Coronary artery (tissue), 2 donors: ENCODE data around the gene ZNF326.

Experiments
- DNase-seq: peaks from one replicate; pipeline ENCODE4 v3.0.0-alpha.2; 2017; ENCODE audit warnings: low spot score
- H3K27ac ChIP-seq, 2 donors: fragments of 200-600 bp; sonication (generic); one replicate each; pipeline ENCODE4 v1.5.1; 2016 to 2019
- H3K4me3 ChIP-seq: fragments of 200-600 bp; sonication (generic); 2 replicates; pipeline ENCODE4 v1.5.1; 2016; ENCODE audit warnings: mild to moderate bottlenecking, moderate library complexity
- CTCF ChIP-seq: fragments of 200-600 bp; sonication (generic); IDR thresholded peaks from one replicate; pipeline ENCODE4 v1.5.1; 2019; ENCODE audit warnings: antibody characterized with exemption

Gene ZNF326

GRCh38 chr1:89957107-89957506 lies 37.8 kb upstream of the ZNF326 start:
- no peak for TF ChIP-seq CTCF
- no peak overlapping the region for H3K4me3 ChIP-seq
- no peak for DNase-seq
- H3K27ac ChIP-seq: no peak overlapping the region

GRCh38 chr1:89958851-89959654 lies 35.9 kb upstream of the ZNF326 start:
- H3K27ac ChIP-seq: no peak overlapping the region
- H3K4me3 ChIP-seq: no peak overlapping the region
- DNase-seq: no peak
- TF ChIP-seq CTCF: no peak

DNA sequence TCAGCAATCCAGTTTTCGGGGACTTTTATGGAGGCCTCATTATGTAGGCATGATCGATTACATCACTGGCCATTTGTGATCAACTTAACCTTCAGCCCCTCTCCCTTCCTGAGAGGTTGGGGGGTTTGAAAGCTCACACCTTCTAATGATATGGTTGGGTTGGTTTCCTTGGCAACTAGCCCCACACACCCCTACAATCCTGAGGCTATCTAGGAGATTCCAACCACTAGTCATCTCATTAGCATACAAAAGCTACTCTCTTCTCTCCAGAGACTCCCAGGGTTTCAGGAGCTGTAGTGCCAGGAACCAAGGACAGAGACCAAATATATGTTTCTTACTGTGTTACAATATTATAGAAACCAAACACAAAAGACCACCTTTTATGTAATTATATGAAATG lies 35.2 kb upstream of the ZNF326 start:
- no peak overlapping the region for H3K27ac ChIP-seq
- H3K4me3 ChIP-seq: no peak overlapping the region
- DNase-seq: no peak

DNA sequence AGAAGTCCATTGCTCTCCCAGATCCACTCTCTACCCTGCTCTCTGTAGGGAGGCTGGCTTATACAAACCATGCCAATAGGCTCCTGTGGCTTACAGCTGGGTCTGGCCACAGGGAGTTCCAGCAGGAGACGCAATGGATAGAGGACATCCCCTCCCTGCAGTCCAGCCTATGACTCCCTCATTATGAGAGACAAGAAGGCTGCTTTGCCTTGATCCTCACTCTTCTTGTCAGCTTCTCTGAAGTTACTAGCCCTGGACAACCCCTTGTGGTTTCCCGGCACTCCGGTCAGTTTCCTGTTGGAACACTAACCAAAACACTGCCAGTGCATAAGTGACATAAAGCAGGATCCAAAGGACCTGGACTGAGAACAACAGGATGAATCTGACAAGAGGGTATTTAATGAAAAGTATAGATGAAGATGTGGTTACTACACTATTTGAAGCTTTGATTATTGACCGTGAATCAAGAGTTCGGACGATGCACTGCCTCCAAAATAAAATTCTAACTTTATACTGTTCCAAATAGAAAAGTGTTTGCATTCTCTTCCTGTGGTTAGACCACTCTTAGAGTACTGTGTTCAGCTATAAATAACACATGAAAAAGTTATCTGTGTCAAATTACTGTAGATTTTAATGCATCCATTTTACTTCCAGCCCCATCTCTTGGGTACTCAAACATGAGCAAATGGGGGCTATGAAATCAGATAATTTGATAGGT lies 32.7 kb upstream of the ZNF326 start:
- no peak overlapping the region for H3K27ac ChIP-seq
- no peak for DNase-seq
- no peak for TF ChIP-seq CTCF
- no peak overlapping the region for H3K4me3 ChIP-seq

More for the DNA sequence above, 35.2 kb upstream of the ZNF326 start:
- TF ChIP-seq CTCF: no peak

GRCh38 chr1:89962742-89963075 lies 32.2 kb upstream of the ZNF326 start:
- no peak for TF ChIP-seq CTCF
- no peak overlapping the region for H3K27ac ChIP-seq
- DNase-seq: no peak

GRCh38 chr1:89965193-89965768 lies 29.6 kb upstream of the ZNF326 start:
- no peak overlapping the region for H3K27ac ChIP-seq
- DNase-seq: no peak
- no peak for TF ChIP-seq CTCF
- H3K4me3 ChIP-seq: no peak overlapping the region

More at GRCh38 chr1:89962742-89963075, 32.2 kb upstream of the ZNF326 start:
- H3K4me3 ChIP-seq: no peak overlapping the region

GRCh38 chr1:89966656-89967055 lies 28.3 kb upstream of the ZNF326 start:
- TF ChIP-seq CTCF: no peak
- DNase-seq: no peak
- no peak overlapping the region for H3K4me3 ChIP-seq
- no peak overlapping the region for H3K27ac ChIP-seq
